Stimulated activated CD4-positive, alpha-beta T cell treated with anti-CD3 and anti-CD28 coated beads, Interleukin-4, amount 100 ng/mL, for 4 hours (primary cell): ENCODE data around the gene FXYD2.

Experiments
- DNase-seq, 2 experiments: peaks; one replicate each; pipeline ENCODE4 v3.0.0-alpha.2; 2020

The FXYD2 gene

DNA sequence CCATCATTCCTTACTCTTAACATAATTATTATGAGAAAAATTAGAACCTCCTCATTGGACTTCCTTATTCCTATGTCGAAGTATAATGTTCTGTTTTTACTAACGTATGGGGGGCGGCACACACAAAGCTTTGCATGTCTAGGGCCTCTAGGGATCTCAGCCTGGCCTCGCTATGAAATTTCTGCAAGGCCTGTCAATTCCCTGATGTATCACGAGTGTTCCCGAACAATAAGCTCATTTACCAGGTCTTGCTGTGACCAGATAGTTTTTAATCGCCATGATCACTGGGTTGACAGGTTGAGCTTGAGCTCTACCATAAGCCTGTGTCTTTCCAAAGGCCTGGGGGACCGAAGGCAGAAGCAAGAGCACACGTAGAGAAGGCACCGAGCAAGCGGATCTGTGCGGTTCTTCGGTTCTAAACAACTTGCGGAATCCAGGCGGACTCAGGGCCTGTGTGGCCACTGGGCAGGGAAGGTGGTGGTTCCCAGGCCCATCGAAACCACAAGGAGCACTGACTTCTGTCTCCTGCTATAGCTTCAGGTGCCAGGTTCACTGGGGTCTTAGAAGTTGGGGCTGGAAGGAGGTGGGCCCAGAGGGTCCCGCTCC, 10.4 kb upstream of the FXYD2 start:
- DNase-seq: no peak

DNA sequence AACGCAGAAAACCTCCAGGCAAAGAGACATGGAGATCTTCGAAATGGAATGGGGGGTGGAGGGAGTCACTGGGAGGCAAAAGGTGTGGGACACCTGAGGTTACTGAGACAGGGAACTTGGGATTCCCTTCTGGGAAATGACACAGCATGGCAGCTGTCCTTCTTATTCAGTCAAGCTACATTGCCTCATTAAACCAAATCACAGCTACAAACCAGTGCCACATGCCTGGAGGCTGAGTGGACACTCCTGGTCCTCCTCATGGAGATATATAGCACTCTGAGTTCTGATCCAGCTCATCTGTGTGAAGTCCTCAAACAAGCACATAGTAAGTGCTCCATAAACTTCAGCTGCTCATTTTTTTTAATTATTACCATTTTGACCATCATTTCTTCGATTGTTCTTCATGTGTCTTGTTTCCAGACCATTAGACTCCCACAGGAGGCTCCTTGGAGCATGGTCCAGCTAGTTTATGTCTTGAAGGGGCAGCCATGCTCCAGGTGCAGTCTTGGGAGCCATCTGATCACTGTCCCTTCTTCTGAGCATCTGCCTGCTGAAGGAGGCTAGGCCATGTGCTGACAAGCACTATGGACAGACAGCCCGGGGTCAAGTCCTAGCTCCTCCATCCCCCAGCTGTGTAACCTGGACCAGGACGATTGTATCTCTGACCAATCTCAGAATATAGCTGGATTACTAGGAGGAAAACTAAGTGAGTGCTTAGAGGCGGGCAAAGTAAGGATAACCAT, 9.7 kb upstream of the FXYD2 start:
- DNase-seq: no peak

DNA sequence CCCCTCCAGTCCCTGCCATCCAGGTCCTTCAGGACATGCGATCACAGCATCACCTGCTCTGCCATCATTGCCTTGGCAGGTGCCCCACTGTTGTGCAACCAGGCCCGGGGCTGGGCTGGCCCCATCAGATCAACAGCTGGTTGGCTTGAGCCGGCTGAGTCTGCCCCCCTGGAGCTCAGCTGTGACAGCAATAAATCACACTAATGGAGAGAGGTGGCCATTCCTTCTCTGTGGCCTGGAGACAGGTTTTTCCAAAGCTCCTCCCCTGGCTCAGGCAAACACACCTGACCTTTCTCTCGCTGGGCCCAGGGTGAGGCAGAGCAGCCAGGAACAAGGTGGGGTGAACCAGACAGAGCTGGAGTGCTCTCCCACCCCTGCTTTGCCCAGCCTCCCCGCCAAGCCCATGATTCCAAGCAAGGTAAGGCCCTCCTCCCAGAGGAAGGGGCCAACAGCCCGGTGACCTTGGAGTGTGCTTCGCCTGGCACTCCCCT, 8.9 kb upstream of the FXYD2 start:
- DNase-seq: no peak

DNA sequence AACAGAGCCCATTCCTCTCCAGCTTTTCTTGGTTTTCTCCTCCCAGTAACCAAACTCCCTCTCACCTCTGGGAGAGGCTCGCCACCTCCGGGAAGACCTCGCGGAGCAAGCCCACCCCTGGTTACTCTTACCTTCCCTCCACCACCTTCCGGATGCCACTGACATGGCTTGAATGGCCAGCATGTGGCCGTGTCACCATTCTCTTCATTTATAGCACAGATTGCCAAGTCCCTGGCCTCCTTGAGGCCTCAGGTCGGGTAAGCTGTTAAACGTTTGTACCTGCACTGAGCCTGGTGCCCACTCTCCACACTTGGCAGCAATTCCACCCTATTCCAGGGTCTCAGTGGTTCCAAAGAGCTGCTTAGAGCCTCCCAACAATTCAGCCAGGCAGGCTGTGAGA, 8.0 kb upstream of the FXYD2 start:
- no peak for DNase-seq

DNA sequence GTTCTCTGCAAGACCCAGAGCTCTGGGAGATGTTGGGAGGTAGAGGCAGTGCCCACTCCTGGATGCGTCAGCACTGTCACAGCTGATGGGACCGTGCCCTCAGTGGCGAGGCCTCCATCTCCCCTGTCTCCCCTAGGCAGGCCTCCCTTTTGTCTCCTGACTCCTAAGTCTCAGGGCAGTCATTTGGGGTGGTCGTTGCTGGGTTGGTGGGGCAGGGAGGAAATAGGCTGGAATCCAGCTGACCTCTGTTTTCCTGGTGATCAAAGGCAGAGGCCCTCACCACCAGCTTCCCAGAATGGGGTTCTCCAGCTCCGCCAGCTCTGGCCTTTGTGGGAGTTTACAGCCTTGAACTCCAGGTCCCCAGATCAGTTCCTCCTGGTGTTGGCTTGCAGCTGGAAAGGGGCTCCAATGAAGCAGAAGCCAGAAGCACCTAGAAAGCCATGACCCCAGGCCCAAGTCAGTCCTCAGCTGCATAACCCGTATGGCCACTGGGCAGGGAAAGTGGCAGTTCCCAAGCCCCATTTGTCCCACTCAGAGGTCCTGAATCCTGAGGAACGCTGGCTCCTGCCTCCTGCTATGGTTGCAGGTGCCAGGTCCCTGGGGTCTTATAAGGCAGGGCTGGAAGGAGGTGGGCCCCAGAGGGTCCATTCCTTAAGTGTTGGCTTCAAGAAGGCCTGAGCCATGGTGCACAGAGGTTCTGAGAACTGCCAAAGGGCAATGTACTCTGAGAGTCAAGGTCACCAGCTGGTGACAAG, 7.3 kb upstream of the FXYD2 start:
- DNase-seq: no peak

DNA sequence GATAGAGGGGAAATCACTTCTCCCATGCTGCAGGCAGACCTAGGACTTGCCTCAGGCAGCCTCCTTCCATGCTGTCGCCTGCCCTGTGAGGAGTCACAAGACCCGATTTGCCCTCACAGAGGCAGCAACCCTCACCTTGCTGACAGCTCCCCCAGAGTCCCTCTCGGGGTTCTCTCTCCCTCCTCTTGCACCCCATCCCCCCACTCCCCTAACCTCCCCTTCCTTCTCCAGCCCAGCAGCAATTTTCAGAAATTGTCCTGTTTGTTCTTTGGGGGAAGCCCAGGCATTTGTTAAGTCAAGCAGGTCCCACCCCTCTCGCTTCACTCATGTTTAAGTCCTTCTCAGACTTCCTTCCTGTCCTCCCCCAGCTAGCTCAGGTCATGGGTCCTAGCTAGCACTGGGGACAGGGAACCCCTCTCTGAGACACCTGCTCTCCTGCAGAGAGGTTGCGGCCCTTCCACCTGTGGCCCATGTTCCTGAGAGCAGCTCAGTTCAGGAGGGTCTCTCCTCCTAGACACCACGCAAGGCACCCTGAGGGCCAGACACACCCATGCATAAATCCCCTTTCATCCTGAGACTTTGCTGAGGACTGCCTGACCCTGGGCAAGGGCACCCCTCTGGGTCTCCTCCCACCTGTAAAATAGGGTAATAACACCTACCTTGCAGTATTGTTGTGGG, 6.3 kb upstream of the FXYD2 start:
- no peak for DNase-seq

DNA sequence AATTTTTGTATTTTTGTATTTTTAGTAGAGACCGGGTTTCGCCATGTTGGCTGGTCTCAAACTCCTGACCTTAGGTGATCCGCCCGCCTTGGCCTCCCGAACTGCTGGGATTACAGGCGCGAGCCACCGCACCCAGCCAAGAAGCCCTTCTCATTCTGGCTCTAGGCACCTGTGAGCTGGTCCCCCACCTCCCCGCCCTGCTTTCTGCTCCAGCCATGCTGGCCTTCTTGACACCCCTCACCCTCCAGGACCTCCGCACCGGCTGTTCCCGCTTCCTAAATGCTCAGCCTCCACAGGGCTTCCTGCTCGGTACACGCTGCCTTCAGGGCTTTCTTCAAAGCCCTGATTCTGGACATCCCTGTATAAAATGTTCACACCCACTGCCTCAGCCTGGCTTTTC, 5.5 kb upstream of the FXYD2 start:
- DNase-seq: no peak

DNA sequence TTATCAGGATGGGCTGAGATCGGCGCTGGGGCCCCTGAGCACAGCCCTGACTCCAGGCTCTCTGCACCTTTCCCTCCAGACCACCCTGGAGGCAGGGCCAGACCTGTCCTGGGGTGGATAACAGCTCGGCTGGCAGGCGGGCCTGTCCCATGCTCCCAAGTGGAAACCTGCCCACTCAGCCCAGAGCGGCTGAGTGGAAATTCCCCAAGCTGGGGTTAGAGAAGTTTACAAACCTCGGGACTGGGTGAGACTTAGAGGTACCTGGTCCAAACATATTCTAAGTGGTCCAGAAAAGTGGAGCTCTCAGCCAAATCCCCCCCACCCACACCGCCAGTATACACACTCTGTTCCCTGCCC, 4.8 kb upstream of the FXYD2 start:
- no peak for DNase-seq

DNA sequence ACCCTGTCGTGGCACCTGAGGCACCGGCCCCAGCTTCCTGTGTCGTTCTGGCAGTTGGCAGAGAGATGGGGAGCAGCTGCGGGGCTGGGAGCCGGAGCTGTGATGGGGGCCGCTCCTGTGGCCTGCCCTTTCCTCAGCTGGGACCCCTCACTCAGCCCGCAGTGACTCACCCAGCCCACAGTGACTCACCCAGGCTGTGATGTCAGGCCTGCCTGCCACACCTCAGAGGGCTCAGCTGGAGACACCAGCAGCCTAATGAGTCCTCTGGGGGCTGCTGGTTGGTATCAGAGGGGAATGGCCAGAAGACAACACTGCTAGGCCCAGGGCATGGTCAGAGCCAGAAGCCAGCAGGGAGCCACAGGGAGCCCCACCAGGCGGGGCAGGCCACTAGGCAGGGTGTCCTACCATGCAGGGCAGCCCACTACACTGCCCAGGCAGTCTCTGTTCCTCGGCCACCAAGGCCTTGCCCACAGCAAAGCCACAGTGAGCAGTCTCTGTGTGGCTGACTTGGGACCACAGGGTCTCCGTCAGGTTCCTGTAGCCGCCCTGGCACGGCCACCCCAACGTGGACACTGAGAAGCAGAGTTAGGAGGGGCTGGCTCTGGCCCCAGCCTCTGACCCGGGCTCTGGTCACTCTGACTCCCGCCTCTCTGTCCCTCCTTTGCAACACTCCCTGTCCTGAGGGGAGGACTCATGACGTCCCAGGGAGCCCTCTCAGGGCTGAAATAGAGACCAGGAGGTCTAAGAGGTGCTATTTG, 4.2 kb upstream of the FXYD2 start:
- DNase-seq: peak; percentile 75 to 92

DNA sequence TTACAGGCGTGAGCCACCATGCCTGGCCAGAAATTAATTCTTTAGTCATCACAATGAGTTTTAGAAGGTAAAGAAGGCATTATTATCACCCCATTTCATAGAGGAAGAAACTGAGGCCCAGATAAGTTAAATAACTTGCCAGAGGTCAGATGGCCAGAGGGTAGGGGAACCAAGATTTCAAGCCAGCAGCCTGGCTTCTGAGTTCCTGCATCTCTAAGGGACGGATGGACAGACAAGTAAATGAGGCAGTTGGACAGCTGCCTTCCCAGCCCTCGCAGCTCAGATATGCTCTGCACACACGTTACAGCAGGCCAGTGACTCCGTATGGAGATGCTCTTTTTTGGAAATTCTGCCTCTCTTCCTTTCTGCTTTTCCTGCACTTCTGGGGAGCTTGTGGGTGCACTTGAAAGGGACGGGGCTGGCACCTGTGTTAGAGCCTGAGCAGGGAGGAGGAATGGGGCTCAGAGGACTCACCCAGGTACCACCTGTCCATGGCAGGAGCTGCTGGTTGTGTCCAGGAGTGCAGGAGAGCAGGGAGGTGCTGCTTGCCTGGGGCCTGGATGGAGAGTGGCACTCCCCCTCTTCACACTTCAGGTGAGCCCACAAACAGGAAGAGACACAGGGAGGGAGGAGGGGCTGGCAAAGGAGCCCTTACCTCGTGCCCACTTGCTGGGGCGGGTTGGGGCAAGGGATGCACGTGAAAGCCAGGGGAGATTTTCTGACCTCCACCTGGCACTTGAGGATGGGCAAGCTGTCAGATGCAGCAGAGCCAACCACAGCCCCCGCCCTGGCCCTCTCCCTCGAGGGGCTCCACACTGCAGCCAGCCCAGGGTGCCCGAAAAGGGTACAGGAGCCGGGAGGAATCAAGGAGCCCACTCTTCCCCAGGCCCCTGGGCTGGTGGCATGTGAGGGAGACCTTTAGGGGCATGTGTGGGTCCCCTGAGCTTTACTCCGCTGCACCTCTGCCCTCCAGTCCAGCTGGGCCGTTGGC, 3.3 kb upstream of the FXYD2 start:
- DNase-seq: no peak

DNA sequence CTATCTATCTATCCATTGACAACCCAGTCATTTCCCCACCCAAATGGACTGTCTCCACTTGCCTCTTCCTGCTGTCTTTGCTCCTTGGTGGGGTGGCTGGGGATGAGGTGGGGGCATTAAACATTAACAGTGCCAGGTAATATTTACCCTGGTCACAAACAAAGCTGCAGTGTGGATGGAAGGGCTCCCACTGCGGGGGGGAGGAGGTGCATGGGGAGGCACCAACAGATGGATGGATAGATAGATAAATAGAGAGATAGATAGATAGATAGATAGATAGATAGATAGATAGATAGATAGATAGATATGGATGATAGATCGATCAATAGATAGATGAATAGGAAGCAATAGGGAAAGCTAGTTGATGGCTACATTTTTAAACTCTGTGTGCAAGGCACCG, 2.3 kb upstream of the FXYD2 start:
- DNase-seq: no peak

DNA sequence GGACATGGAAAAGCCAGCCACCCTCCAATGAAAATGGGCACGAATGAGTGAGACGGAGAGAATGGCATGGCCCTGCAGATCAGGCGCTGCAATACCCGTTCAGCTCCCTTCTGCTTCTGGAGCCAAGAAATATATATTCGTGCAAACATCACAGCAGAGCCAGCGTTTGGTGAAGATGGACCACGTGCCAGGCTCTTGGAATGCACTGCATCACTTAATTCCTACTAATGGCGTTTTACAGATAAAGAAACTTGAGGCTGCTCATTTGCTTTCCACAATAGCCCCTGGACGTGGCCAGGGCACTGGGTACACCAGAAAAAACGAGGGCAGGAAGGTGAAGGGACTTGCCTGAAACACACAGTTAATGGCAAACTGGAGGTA, 1.6 kb upstream of the FXYD2 start:
- DNase-seq: no peak

DNA sequence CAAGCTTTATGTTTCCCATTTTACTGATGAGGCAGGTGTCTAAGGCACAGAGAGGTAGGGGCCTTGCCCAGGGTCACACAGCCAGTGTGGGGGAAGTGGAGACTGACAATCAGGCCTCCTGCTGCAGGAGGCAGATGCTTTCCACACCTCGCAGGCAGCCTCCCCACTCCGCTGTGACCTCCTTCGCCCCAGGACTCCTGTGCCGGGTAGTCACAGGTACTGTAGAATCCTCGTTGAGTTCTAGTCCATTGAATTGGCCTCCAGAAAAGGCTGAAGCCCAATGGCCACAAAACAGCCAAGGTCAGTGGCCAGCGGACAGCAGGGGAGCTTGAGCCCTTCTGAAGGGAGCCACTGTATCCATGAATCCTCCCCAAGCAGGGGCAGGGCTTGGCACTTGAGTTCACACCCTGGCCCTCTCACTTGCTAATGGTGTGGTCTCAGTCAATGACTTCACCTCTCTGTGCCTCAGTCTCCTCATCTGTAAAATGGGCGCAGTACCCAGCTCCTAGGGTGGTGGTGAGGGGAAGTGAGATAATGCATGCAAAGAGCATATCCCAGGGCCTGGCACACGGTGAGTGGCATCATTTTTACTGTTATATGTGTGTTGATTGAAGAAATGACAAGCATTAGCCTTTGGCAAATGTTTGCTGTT, 1.1 kb upstream of the FXYD2 start:
- no peak for DNase-seq

DNA sequence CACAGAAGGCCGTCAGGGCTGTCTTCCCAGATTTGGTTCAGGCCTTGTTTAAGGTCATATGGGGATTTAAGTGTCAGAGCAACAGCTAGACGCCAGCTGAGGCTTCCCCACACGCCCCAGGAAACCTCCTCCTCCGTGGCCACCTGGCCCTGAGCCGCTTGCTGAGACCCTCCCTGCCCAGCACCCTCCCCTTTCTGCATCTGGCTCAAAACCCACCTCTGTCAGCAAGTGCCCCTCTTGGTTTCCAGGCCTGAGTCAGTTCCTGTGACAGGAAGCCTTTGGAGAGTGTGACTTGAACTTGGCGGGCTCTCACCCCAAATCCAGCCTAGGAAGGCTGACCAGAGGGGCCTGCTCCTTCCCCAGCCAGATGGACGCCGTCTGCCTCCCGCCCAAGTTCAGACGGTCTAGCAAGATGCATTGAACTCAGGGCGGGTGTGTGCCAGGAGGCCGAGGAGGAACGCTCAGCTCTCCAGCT, 561 bp downstream of the FXYD2 start:
- DNase-seq: no peak

DNA sequence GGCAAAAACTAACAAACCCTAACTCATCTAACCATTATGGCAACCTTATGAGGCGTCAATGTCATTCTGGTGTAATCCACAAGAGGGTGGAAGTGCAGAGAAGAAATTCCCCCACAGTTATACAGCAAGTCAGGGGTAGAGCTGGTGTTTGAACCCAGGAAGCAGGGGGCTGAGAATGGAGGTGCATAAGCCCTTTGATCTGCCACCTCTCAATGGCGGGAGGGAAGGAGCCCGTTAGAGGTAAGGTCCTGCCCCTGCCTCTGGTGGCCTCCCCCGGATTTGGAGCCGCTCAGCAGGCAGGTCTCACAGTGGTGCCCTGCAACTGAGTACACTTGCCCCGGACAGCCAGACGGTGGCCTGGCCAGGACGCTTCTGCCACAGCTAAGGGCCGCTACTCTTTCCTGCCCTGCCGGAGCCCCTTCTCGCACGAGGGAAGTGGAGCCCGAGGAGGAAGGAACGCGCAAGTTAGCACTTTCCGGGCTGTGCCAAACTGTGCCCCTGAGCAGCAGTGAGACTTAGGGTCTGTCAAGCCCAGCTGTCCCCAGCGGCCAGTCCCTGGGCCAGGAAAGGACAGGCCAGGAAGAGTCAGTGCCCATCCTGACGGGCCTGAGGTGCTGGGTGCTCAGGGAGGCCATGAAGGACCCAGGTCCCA, 1.1 kb downstream of the FXYD2 start:
- peak in 1 of 2 experiments; percentile 61 for DNase-seq

DNA sequence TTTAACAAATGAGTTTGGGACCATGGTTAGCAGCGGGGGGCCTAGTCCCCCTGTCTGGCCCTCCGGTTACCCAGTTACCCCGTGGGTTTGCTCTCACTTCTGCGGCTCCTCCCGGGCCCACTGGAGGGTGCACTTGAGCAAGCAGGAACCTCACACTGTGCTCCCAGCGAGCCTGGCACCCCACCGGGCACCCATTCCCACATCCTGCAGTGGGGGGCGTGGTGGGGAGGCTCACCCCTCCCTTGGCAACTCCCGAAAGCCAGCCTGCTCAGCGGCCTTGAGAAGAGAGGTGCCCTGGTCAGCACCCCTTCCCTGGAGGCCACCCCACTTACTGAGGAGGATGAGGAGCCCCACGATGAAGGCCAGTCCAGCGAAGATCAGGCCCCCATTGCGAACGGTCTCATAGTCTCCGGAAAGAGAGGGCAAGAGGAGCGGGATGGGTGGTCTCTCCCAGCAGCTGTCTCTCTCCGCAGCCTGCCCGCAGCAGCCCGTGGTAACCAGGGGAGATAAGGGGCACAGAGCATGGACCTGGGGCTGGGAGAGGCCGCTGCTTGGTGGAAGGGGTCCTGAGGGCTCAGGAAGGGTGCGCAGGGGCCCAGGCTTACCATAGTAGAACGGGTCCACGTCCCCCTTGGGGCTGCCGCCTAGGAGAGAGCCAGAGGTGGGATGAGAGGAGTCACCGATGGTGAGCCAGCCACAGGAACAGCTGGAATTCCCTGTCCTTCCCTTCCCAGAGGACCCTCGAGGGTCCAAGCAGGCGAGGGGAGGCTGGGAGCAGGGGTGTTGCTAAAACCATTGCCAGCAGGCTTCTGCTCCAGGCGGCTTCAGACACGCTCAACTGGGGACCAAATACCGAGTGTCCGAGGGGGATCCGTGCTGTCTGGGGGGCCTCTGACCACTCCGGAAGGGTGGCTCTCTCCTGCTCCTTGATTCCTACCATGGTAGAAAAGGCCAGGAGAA, 2.2 kb downstream of the FXYD2 start:
- peak; percentile 42 to 59 for DNase-seq

DNA sequence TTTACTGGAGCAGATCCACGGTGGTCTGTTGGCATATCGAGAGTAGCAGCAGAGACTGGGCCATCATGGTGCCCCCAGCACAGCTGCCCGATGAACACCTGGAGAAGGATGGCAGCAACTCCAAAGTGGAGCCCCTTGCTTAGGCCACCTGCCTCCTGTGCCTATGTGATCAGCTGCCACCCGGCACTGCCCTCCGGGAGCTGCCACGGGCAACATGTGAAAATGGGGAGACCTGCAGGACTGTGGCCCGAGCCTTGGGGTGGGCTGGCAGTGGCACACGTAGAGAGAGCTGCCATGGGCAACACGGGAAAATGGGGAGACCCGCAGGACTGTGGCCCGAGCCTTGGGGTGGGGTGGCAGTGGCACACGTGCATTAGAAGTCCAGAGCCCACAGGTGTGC, 3.1 kb downstream of the FXYD2 start:
- DNase-seq: no peak

DNA sequence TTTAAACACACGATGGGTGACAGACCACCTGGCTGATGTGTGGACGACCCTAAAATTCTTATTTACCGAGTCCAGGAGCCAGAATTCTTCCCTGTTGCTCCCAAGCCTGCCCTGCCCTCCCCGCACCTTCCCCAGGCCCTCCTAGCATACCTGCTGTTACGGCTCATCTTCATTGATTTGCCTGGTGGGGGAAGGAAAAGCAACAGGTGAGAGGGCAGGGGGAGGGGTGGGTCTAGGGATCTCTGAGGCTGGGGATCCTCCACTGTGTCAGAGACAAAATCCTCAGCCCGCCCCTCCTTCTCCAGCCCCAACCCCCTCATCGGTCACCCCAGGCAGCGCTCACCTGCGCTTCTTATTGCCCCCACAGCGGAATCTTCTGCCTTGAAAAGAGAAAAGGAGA, 4.0 kb downstream of the FXYD2 start:
- DNase-seq: no peak

DNA sequence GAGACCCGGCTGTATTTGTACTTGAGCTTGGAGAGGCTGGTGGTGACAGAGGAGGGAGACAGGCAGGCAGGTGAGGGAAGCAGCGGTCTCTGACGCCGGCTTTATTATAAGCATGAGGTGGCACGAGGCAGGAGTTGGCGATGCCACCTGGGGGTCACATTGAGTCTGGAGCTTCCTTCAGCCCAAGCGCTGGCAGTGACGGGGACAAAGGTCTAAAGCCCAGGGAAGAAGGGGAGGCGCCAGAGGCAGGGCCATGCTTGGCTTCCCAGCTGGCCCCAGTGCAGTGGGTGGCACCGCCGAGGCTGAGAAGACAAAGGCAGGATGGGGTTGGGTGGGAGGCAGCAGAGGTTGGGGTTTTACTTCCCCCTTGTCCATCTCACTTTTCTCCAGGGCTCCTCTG, 4.5 kb downstream of the FXYD2 start:
- DNase-seq: no peak
